Ishikawa (cell line): ENCODE results near the gene RHAG.

Experiments
- CEBPB ChIP-seq: IDR thresholded peaks from 2 replicates; pipeline ENCODE4 v1.6.1; 2012
- CREB1 ChIP-seq: IDR thresholded peaks from 2 replicates; pipeline ENCODE4 v1.6.1; 2012; ENCODE audit warnings: low read depth
- EGR1 ChIP-seq: IDR thresholded peaks from 2 replicates; pipeline ENCODE4 v1.6.1; 2012
- EP300 ChIP-seq: IDR thresholded peaks from 2 replicates; pipeline ENCODE4 v1.6.1; 2012; ENCODE audit warnings: borderline replicate concordance
- FOXM1 ChIP-seq: IDR thresholded peaks from 2 replicates; pipeline ENCODE4 v1.6.1; 2012; ENCODE audit warnings: low read depth, borderline replicate concordance
- NFIC ChIP-seq: IDR thresholded peaks from 2 replicates; pipeline ENCODE4 v1.6.1; 2012
- RAD21 ChIP-seq: IDR thresholded peaks from 2 replicates; pipeline ENCODE4 v1.6.1; 2012; ENCODE audit warnings: low read depth
- TAF1 ChIP-seq: IDR thresholded peaks from 2 replicates; pipeline ENCODE4 v1.6.1; 2012; ENCODE audit warnings: low read depth, mild to moderate bottlenecking
- TCF12 ChIP-seq: IDR thresholded peaks from 2 replicates; pipeline ENCODE4 v1.6.1; 2012; ENCODE audit warnings: low read depth
- TEAD4 ChIP-seq: IDR thresholded peaks from 2 replicates; pipeline ENCODE4 v1.6.1; 2012
- YY1 ChIP-seq: IDR thresholded peaks from 2 replicates; pipeline ENCODE4 v1.6.1; 2012; ENCODE audit warnings: low read depth
- ZBTB7A ChIP-seq: IDR thresholded peaks from 2 replicates; pipeline ENCODE4 v1.6.1; 2012; ENCODE audit warnings: low read depth
- TF ChIP-seq, protein P1 (sequence below): IDR thresholded peaks from 2 replicates; pipeline ENCODE4 v1.6.1; 2012
- TF ChIP-seq, protein P2 (sequence below): IDR thresholded peaks from 2 replicates; pipeline ENCODE4 v1.6.1; 2012; ENCODE audit warnings: low read depth, mild to moderate bottlenecking
- TF ChIP-seq, protein P3 (sequence below): IDR thresholded peaks from 2 replicates; pipeline ENCODE4 v1.6.1; 2012

RHAG gene

DNA sequence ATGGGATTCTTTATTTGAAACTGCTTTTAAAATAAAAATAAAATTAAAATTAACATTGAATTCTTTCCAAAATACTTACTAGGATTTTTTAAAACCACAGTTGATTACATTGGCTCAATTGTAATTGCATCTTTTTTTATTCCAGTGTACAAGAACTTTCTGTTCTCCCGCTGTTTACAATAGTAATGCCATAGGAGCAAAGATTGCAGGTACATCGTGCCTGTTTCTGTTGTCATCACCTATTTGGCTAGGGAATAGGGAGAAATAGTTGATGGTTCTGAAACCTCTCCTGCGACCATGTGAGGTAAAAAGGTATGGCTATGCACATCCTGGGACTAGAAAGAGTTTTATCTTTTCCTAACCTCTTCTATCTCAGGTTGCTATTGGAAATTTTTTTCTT is 28.2 kb upstream of the RHAG start:
- TF ChIP-seq CEBPB (no peak), NFIC (no peak), EP300 (no peak), ZBTB7A (no peak), FOXM1 (no peak), EGR1 (no peak), TCF12 (no peak), CREB1 (no peak), RAD21 (no peak), YY1 (no peak)
- TF ChIP-seq, protein P1, sequence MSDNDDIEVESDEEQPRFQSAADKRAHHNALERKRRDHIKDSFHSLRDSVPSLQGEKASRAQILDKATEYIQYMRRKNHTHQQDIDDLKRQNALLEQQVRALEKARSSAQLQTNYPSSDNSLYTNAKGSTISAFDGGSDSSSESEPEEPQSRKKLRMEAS, result no peak
- TF ChIP-seq, protein P2, sequence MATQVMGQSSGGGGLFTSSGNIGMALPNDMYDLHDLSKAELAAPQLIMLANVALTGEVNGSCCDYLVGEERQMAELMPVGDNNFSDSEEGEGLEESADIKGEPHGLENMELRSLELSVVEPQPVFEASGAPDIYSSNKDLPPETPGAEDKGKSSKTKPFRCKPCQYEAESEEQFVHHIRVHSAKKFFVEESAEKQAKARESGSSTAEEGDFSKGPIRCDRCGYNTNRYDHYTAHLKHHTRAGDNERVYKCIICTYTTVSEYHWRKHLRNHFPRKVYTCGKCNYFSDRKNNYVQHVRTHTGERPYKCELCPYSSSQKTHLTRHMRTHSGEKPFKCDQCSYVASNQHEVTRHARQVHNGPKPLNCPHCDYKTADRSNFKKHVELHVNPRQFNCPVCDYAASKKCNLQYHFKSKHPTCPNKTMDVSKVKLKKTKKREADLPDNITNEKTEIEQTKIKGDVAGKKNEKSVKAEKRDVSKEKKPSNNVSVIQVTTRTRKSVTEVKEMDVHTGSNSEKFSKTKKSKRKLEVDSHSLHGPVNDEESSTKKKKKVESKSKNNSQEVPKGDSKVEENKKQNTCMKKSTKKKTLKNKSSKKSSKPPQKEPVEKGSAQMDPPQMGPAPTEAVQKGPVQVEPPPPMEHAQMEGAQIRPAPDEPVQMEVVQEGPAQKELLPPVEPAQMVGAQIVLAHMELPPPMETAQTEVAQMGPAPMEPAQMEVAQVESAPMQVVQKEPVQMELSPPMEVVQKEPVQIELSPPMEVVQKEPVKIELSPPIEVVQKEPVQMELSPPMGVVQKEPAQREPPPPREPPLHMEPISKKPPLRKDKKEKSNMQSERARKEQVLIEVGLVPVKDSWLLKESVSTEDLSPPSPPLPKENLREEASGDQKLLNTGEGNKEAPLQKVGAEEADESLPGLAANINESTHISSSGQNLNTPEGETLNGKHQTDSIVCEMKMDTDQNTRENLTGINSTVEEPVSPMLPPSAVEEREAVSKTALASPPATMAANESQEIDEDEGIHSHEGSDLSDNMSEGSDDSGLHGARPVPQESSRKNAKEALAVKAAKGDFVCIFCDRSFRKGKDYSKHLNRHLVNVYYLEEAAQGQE, result no peak
- TF ChIP-seq, protein P3, sequence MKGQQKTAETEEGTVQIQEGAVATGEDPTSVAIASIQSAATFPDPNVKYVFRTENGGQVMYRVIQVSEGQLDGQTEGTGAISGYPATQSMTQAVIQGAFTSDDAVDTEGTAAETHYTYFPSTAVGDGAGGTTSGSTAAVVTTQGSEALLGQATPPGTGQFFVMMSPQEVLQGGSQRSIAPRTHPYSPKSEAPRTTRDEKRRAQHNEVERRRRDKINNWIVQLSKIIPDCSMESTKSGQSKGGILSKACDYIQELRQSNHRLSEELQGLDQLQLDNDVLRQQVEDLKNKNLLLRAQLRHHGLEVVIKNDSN, result no peak

DNA sequence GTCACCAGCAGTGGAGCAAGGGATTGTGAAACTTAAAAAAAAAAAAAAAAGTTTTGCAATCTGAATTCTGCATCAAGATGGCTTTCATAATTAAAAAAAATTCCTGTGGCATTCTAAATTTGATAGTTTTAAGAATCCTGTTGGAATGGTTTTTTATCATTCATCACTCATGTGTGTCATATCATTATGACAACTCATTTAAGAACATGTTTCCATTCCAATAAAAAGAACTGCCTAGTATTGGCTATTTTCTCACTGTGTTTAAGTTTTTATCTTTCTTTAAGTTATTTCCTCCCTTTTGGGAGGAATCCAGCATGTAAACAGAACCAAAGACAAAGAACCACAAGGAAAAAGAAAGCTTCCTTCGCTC is 26.2 kb upstream of the RHAG start:
- no peak for TF ChIP-seq CEBPB
- TF ChIP-seq, protein P1, result no peak
- TF ChIP-seq TEAD4, result no peak
- TF ChIP-seq FOXM1, result no peak
- TF ChIP-seq, protein P2, result no peak
- TF ChIP-seq, protein P3, result no peak
- TF ChIP-seq TAF1, result no peak
- TF ChIP-seq EGR1, result no peak
- no peak for TF ChIP-seq NFIC
- no peak for TF ChIP-seq EP300
- TF ChIP-seq ZBTB7A, result no peak
- TF ChIP-seq RAD21, result no peak
- TF ChIP-seq TCF12, result no peak
- TF ChIP-seq CREB1, result no peak
- no peak for TF ChIP-seq YY1

DNA sequence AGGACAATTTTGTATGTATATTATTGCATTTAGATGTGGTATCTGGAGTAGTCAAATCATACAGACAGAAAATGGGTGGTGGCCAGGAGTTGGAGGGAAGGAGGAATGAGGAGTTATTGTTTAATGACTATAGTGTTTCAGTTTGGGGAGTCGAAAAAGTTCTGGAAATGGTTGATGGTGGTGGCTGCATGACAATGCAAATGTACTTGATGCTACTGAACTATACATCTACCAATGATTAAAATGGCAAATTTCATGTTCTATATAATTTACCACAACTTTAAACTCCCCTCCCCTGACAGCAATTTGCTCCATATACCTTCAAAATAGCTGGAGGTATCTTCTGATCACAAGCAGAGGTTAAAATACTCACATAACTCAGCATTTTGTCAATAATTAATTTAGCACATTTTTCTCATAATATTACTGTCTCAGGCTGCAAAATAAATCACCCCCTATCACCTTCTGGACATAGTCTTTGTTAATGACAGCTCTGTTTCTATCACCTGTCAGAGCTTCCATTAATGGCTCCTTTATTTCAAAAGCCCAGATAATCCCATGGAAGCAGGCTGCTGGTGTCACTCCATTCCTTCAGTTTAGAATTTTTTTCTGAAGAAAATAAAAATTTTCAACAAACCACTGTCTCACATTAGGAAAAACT is 25.7 kb upstream of the RHAG start:
- TF ChIP-seq TCF12 (no peak), CREB1 (no peak), YY1 (no peak), FOXM1 (no peak), NFIC (no peak), TAF1 (no peak), CEBPB (no peak), ZBTB7A (no peak), EGR1 (no peak), TEAD4 (no peak), EP300 (no peak), RAD21 (no peak)
- TF ChIP-seq, protein P3, result no peak
- TF ChIP-seq, protein P1, result no peak
- TF ChIP-seq, protein P2, result no peak

DNA sequence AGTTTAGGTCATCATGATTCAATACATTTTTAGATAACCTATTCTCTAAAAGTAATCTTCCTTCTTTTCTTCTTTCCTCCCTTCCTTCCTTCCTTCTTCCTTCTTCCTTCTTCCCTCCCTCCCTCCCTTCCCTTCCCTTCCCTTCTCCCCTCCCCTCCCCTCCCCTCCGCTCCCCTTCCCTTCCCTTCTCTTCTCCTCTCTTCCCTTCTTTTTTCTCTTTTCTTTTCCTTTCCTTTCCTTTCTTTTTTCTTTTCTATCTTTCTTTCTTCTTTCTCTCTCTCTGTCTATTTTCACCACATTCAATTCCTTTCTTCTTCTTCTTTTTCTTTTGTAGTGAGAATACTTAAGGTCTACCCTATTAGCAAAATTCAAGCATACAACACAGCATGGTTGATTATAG is 17.3 kb upstream of the RHAG start:
- TF ChIP-seq, protein P1, result no peak
- TF ChIP-seq TAF1 (no peak), FOXM1 (no peak), TEAD4 (no peak)
